ENCODE data around the gene ADAM22. TPM values are rescaled to one million over a fixed set of nuclear protein-coding genes. Genes with fewer than 3 reads are reported as not detected.

Gene ADAM22
- total and polyA plus RNA-seq, 2 of the 4 experiments (the other 2 are of a cell fraction) = 0.03 to 0.18 TPM

- no peak overlapping the region for H2BK120ac ChIP-seq (ENCODE audit: low read depth, low read length)
- H2AFZ ChIP-seq (replicated peaks; ENCODE audit: low read length, poor library complexity) = no peak overlapping the region
- CTCF ChIA-PET = no interaction called here
- no peak overlapping the region for H4K5ac ChIP-seq (ENCODE audit: low read depth, low read length)
- WGBS, 2 experiments (ENCODE audit: extremely low coverage in 2 of 2, insufficient read length in 1 of 2) = 40% methylated on average over 1 of the region's 1 CpG; no CpG with 5 or more reads in 1 of the 2 experiments
- no peak overlapping the region for H2BK20ac ChIP-seq (ENCODE audit: low read depth, low read length)
- no peaks in the 10 kb centered on the region for H3K36me3 ChIP-seq (ENCODE audit: control insufficient read depth, insufficient read depth, low read length)
- no peak overlapping the region for H3K9ac ChIP-seq (ENCODE audit: low read depth, low read length)
- no peak for ATAC-seq (ENCODE audit: low read depth)
- H3K23ac ChIP-seq (ENCODE audit: low read depth, low read length) = no peak overlapping the region
- no peak for DNase-seq
- no peaks in the 10 kb centered on the region for H3K27me3 ChIP-seq (ENCODE audit: control insufficient read depth, insufficient read depth, low read length)
- no peak overlapping the region for H2BK5ac ChIP-seq (ENCODE audit: low read depth, low read length, poor library complexity, severe bottlenecking)
- intact Hi-C loops (cut with micrococcal nuclease) = no loop called here
- H3K79me1 ChIP-seq (ENCODE audit: low read depth in 1 of 2, low read length in 2 of 2) = no peaks in the 10 kb centered on the region
- H4K91ac ChIP-seq (ENCODE audit: insufficient read depth, low read depth, low read length) = no peak overlapping the region
- in situ Hi-C loops (cut with MboI; ENCODE audit: low sequenced_read_pairs) = no loop called here
- POLR2A ChIA-PET (ENCODE audit: unreplicated experiment) = no interaction called here
- TF ChIP-seq SMC3 (IDR thresholded peaks at IDR 0.05; ENCODE audit: low read depth, low read length) (no peak), CHD1 (IDR thresholded peaks at IDR 0.05; ENCODE audit: low read depth, low read length) (no peak), MAFK (IDR thresholded peaks at IDR 0.05; ENCODE audit: low read depth, low read length) (peak; percentile 55), NFE2L2 (IDR thresholded peaks at IDR 0.05; ENCODE audit: low read depth, low read length) (no peak)
- TF ChIP-seq, protein P1, sequence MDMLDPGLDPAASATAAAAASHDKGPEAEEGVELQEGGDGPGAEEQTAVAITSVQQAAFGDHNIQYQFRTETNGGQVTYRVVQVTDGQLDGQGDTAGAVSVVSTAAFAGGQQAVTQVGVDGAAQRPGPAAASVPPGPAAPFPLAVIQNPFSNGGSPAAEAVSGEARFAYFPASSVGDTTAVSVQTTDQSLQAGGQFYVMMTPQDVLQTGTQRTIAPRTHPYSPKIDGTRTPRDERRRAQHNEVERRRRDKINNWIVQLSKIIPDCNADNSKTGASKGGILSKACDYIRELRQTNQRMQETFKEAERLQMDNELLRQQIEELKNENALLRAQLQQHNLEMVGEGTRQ (IDR thresholded peaks at IDR 0.05; ENCODE audit: low read depth, low read length) = no peak
- no peak overlapping the region for H2AK5ac ChIP-seq (ENCODE audit: low read depth, low read length)
- H3K56ac ChIP-seq (ENCODE audit: extremely low read depth, insufficient read depth, low read length) = no peak overlapping the region
- no peak overlapping the region for H3K4me3 ChIP-seq (ENCODE audit: insufficient read depth, low read depth, low read length)
- no peak overlapping the region for H3K27ac ChIP-seq (ENCODE audit: insufficient read depth, low read length)
- no TSS peak for BruUV-seq (replicated peaks)
- dilution Hi-C loops (cut with HindIII; ENCODE audit: low sequenced_read_pairs, unreplicated experiment) = no loop called here
- no peaks in the 10 kb centered on the region for H3K9me1 ChIP-seq (ENCODE audit: insufficient read depth, low read length)
- no peak overlapping the region for H3K4me2 ChIP-seq (ENCODE audit: low read depth, low read length)
- no peaks in the 10 kb centered on the region for H3K9me3 ChIP-seq (ENCODE audit: control insufficient read depth, insufficient read depth, low read length)
- H3K4me1 ChIP-seq (ENCODE audit: control insufficient read depth, insufficient read depth, low read length) = no peaks in the 10 kb centered on the region
- no peak overlapping the region for H3K18ac ChIP-seq (ENCODE audit: low read depth, low read length)
- no peak overlapping the region for H2AK9ac ChIP-seq (replicated peaks; ENCODE audit: low read depth, low read length, poor library complexity)
- no peak overlapping the region for H2BK15ac ChIP-seq (ENCODE audit: low read depth, low read length)
- no peaks in the 10 kb centered on the region for H4K20me1 ChIP-seq (ENCODE audit: insufficient read depth, low read length)
- H4K8ac ChIP-seq (ENCODE audit: low read depth in 2 of 2, low read length in 2 of 2) = no peak overlapping the region
- no peak overlapping the region for H3K14ac ChIP-seq (replicated peaks; ENCODE audit: low read depth, low read length)
- H3K4ac ChIP-seq (ENCODE audit: low read depth, low read length) = no peak overlapping the region
Measured at GRCh38 chr7:88069093-88069492, 135.0 kb downstream of the ADAM22 start.

Measured in IMR-90 (cell line).